GM12892 (cell line): Measurements from ENCODE around the gene DNAJC18.

Experiments
- POLR2A ChIP-seq: IDR thresholded peaks from 2 replicates; pipeline ENCODE4 v1.6.1; 2011; ENCODE audit warnings: low read depth, low read length, control low read depth
- POLR2AphosphoS5 ChIP-seq: IDR thresholded peaks from 2 replicates; pipeline ENCODE4 v1.6.1; 2011; ENCODE audit warnings: low read depth, low read length, control low read depth
- TAF1 ChIP-seq: IDR thresholded peaks from 2 replicates; pipeline ENCODE4 v1.6.1; 2011; ENCODE audit warnings: low read depth, mild to moderate bottlenecking, control low read depth, low read length, borderline replicate concordance

DNA sequence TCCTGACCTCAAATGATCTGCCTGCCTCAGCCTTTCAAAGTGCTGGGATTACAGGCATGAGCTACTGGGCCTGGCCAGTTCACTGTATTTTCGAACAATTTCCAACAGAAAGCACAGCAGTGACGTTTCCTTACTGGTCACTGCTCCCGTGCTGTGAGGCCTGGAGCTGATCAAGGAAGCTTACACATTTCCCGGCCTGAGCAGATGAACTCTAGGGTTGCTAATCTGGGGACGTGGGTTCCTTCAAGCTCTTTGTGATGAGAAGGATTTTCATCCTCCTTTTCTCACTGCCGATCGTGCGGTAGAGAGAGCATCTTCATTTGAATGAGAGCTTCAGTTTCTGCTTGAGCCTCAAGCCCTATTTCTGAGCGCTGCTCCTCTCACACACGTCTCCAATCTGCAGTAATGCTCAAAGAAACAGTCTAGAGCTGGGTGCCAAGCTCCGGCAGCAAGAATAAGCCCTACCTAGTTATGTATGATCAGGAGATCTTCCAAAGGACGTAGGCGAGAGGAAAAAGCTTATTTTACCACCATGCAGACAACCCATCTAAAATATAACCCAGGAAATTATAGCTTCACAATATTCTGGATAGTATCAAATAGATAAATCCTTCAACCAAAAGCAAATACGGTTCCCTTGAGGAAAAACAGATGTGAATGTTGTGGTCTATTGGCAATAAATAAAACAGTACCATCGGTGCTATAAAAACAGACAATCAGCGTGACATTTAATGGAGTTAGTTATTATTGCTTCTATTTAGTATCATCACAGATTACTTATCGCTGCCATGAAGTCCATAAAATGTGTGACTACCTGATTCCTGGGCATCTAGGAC is 28.1 kb downstream of the DNAJC18 start:
- TF ChIP-seq POLR2A (no peak), POLR2AphosphoS5 (no peak), TAF1 (no peak)
